ENCODE measurements around the gene UQCC2.

GRCh38 chr6:33692760-33693158 is 18.7 kb downstream of the UQCC2 start:
- TF ChIP-seq, protein P1, sequence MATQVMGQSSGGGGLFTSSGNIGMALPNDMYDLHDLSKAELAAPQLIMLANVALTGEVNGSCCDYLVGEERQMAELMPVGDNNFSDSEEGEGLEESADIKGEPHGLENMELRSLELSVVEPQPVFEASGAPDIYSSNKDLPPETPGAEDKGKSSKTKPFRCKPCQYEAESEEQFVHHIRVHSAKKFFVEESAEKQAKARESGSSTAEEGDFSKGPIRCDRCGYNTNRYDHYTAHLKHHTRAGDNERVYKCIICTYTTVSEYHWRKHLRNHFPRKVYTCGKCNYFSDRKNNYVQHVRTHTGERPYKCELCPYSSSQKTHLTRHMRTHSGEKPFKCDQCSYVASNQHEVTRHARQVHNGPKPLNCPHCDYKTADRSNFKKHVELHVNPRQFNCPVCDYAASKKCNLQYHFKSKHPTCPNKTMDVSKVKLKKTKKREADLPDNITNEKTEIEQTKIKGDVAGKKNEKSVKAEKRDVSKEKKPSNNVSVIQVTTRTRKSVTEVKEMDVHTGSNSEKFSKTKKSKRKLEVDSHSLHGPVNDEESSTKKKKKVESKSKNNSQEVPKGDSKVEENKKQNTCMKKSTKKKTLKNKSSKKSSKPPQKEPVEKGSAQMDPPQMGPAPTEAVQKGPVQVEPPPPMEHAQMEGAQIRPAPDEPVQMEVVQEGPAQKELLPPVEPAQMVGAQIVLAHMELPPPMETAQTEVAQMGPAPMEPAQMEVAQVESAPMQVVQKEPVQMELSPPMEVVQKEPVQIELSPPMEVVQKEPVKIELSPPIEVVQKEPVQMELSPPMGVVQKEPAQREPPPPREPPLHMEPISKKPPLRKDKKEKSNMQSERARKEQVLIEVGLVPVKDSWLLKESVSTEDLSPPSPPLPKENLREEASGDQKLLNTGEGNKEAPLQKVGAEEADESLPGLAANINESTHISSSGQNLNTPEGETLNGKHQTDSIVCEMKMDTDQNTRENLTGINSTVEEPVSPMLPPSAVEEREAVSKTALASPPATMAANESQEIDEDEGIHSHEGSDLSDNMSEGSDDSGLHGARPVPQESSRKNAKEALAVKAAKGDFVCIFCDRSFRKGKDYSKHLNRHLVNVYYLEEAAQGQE (IDR thresholded peaks at IDR 0.05; ENCODE audit: insufficient replicate concordance, low read depth): no peak
- TF ChIP-seq, protein P2, sequence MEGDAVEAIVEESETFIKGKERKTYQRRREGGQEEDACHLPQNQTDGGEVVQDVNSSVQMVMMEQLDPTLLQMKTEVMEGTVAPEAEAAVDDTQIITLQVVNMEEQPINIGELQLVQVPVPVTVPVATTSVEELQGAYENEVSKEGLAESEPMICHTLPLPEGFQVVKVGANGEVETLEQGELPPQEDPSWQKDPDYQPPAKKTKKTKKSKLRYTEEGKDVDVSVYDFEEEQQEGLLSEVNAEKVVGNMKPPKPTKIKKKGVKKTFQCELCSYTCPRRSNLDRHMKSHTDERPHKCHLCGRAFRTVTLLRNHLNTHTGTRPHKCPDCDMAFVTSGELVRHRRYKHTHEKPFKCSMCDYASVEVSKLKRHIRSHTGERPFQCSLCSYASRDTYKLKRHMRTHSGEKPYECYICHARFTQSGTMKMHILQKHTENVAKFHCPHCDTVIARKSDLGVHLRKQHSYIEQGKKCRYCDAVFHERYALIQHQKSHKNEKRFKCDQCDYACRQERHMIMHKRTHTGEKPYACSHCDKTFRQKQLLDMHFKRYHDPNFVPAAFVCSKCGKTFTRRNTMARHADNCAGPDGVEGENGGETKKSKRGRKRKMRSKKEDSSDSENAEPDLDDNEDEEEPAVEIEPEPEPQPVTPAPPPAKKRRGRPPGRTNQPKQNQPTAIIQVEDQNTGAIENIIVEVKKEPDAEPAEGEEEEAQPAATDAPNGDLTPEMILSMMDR (IDR thresholded peaks at IDR 0.05; ENCODE audit: insufficient read depth, low read length): no peak

Data from HL-60 (cell line).